ENCODE results near the gene DEPDC7. TPM values are rescaled to one million over a fixed set of nuclear protein-coding genes. Genes with fewer than 3 reads are reported as not detected.

DEPDC7 gene
- total RNA-seq, 1 donor from 2014 or later: 1.7 TPM

GRCh38 chr11:32991898-32992297 is 23.8 kb upstream of the DEPDC7 start:
- no peak for TF ChIP-seq CTCF (IDR thresholded peaks at IDR 0.05; ENCODE audit: unreplicated experiment)
- Mint-ChIP-seq H3K4me1 (ENCODE audit: low read depth) (no peaks in the 10 kb centered on the region), H3K36me3 (ENCODE audit: insufficient read depth) (no peaks in the 10 kb centered on the region), H3K27ac (no peak overlapping the region), H3K4me3 (ENCODE audit: low read depth) (no peak overlapping the region), H3K9me3 (ENCODE audit: low read depth) (peaks cover 27% of the 10 kb centered on the region), H3K27me3 (no peaks in the 10 kb centered on the region)
- no peak for DNase-seq (ENCODE audit: low spot score, unreplicated experiment)

- H3K27me3 Mint-ChIP-seq: peaks cover 5% of the 10 kb centered on the region
- TF ChIP-seq CTCF (IDR thresholded peaks at IDR 0.05; ENCODE audit: unreplicated experiment): no peak
- no peak overlapping the region for H3K4me3 Mint-ChIP-seq (ENCODE audit: low read depth)
- H3K36me3 Mint-ChIP-seq (ENCODE audit: insufficient read depth): peaks cover 2% of the 10 kb centered on the region
- H3K4me1 Mint-ChIP-seq (ENCODE audit: low read depth): peaks cover 15% of the 10 kb centered on the region
- H3K9me3 Mint-ChIP-seq (ENCODE audit: low read depth): peaks cover 13% of the 10 kb centered on the region
- DNase-seq (ENCODE audit: low spot score, unreplicated experiment): no peak
- no peak overlapping the region for H3K27ac Mint-ChIP-seq
Observed at GRCh38 chr11:33000181-33000580, 15.5 kb upstream of the DEPDC7 start.

GRCh38 chr11:33001281-33001680 is 14.4 kb upstream of the DEPDC7 start:
- Mint-ChIP-seq H3K4me1 (ENCODE audit: low read depth) (peaks cover 15% of the 10 kb centered on the region), H3K9me3 (ENCODE audit: low read depth) (peaks cover 10% of the 10 kb centered on the region), H3K27me3 (peaks cover 5% of the 10 kb centered on the region), H3K4me3 (ENCODE audit: low read depth) (no peak overlapping the region), H3K36me3 (ENCODE audit: insufficient read depth) (peaks cover 2% of the 10 kb centered on the region), H3K27ac (no peak overlapping the region)
- no peak for TF ChIP-seq CTCF (IDR thresholded peaks at IDR 0.05; ENCODE audit: unreplicated experiment)
- no peak for DNase-seq (ENCODE audit: low spot score, unreplicated experiment)

- Mint-ChIP-seq H3K27me3 (peaks cover 5% of the 10 kb centered on the region), H3K4me1 (ENCODE audit: low read depth) (peaks cover 15% of the 10 kb centered on the region), H3K4me3 (ENCODE audit: low read depth) (peak overlapping the region; percentile 17), H3K27ac (peak overlapping the region; percentile 84), H3K36me3 (ENCODE audit: insufficient read depth) (peaks cover 2% of the 10 kb centered on the region), H3K9me3 (ENCODE audit: low read depth) (peaks cover 10% of the 10 kb centered on the region)
- TF ChIP-seq CTCF (IDR thresholded peaks at IDR 0.05; ENCODE audit: unreplicated experiment): no peak
- no peak for DNase-seq (ENCODE audit: low spot score, unreplicated experiment)
Observed at GRCh38 chr11:33001751-33002542, 13.7 kb upstream of the DEPDC7 start.

- Mint-ChIP-seq H3K9me3 (ENCODE audit: low read depth) (no peaks in the 10 kb centered on the region), H3K27me3 (peaks cover under 1% of the 10 kb centered on the region), H3K4me3 (ENCODE audit: low read depth) (no peak overlapping the region), H3K36me3 (ENCODE audit: insufficient read depth) (no peaks in the 10 kb centered on the region), H3K4me1 (ENCODE audit: low read depth) (peaks cover 15% of the 10 kb centered on the region), H3K27ac (no peak overlapping the region)
- DNase-seq (ENCODE audit: low spot score, unreplicated experiment): no peak
- TF ChIP-seq CTCF (IDR thresholded peaks at IDR 0.05; ENCODE audit: unreplicated experiment): no peak
Observed at GRCh38 chr11:33005175-33005574, 10.5 kb upstream of the DEPDC7 start.

Measured in progenitor cell of endocrine pancreas (in vitro differentiated cells).